Loucy (cell line): Measurements from ENCODE around the gene MTMR12.

ENCODE experiments used
- EZH2phosphoT487 ChIP-seq: fragments of 200-600 bp; IDR thresholded peaks from 2 replicates; pipeline ENCODE4 v1.6.1; 2018; ENCODE audit warnings: antibody characterized with exemption, mild to moderate bottlenecking, moderate library complexity, borderline replicate concordance
- TF ChIP-seq, protein P1 (sequence below): fragments of 200-600 bp; sonication (generic); conservative IDR thresholded peaks from 2 replicates; pipeline ENCODE4 v1.5.1; 2014; ENCODE audit warnings: mild to moderate bottlenecking, antibody characterized with exemption, low read length

DNA sequence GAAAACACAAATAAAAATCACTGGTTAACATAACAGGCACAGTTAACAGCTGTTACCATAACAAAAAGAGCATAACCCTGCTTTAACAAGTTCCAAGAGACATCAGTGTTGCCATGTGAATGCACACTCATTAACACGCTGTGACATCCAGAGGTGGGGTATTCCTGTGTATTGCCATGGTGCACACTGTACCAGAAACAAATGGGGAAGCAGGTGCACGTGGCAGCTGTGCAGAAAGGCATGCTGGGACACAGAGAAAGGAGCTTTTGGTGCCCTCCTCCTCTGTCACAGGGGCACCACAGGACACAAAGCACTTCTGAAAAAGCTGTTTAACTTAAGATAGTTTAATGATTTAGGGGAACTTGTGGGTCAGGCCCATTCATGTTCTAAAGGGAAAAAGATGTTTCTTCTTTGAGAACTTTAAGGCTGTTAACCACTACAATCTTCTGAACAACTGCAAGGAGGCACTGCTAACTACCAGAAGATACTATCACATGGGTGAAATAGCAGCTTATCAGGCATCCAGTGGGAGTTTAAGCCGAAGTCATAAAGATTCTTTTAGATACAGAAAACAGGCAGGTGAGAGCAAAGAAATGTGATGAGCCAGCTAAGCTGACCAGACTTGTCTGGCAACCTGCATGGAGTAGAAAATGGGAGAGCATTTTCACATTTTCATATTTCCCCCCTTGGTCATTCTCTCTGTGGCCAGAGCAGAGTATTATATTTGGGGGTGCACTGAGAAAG lies 82.2 kb downstream of the MTMR12 start:
- TF ChIP-seq, protein P1, sequence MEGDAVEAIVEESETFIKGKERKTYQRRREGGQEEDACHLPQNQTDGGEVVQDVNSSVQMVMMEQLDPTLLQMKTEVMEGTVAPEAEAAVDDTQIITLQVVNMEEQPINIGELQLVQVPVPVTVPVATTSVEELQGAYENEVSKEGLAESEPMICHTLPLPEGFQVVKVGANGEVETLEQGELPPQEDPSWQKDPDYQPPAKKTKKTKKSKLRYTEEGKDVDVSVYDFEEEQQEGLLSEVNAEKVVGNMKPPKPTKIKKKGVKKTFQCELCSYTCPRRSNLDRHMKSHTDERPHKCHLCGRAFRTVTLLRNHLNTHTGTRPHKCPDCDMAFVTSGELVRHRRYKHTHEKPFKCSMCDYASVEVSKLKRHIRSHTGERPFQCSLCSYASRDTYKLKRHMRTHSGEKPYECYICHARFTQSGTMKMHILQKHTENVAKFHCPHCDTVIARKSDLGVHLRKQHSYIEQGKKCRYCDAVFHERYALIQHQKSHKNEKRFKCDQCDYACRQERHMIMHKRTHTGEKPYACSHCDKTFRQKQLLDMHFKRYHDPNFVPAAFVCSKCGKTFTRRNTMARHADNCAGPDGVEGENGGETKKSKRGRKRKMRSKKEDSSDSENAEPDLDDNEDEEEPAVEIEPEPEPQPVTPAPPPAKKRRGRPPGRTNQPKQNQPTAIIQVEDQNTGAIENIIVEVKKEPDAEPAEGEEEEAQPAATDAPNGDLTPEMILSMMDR: no peak
- TF ChIP-seq EZH2phosphoT487: no peak
